ENCODE data around the gene CALCOCO1. TPM values are rescaled to one million over a fixed set of nuclear protein-coding genes. Genes with fewer than 3 reads are reported as not detected.

The CALCOCO1 gene
- total RNA-seq, 1 experiment from 2014 or later = 27.4 TPM

- DNase-seq (ENCODE audit: low read depth) = no peak
Measured at GRCh38 chr12:53752621-53753020, 25.4 kb upstream of the CALCOCO1 start.

- DNase-seq (ENCODE audit: low read depth) = no peak
Measured at GRCh38 chr12:53752192-53752601, 24.9 kb upstream of the CALCOCO1 start.

GRCh38 chr12:53751336-53752191 lies 24.3 kb upstream of the CALCOCO1 start, which contains the start of gene CISTR:
TSS of gene CISTR (minus strand) at chr12:53751979.
- DNase-seq (ENCODE audit: low read depth) = no peak

- DNase-seq (ENCODE audit: low read depth) = peak; percentile 14
Measured at GRCh38 chr12:53750812-53751335, 23.6 kb upstream of the CALCOCO1 start.

- no peak for DNase-seq (ENCODE audit: low read depth)
Measured at GRCh38 chr12:53749986-53750811, 22.9 kb upstream of the CALCOCO1 start.

GRCh38 chr12:53748072-53748840 lies 21.0 kb upstream of the CALCOCO1 start:
- DNase-seq (ENCODE audit: low read depth) = no peak

- DNase-seq (ENCODE audit: low read depth) = no peak
Measured at GRCh38 chr12:53747095-53747494, 19.8 kb upstream of the CALCOCO1 start.

- peak; percentile 78 for DNase-seq (ENCODE audit: low read depth)
Measured at GRCh38 chr12:53746592-53747092, 19.4 kb upstream of the CALCOCO1 start.

GRCh38 chr12:53744751-53745150 lies 17.5 kb upstream of the CALCOCO1 start:
- DNase-seq (ENCODE audit: low read depth) = no peak

GRCh38 chr12:53744130-53744441 lies 16.8 kb upstream of the CALCOCO1 start:
- no peak for DNase-seq (ENCODE audit: low read depth)

GRCh38 chr12:53743266-53744129 lies 16.2 kb upstream of the CALCOCO1 start:
- peak; percentile 53 for DNase-seq (ENCODE audit: low read depth)

GRCh38 chr12:53740130-53740491 lies 12.9 kb upstream of the CALCOCO1 start:
- DNase-seq (ENCODE audit: low read depth) = no peak

- no peak for DNase-seq (ENCODE audit: low read depth)
Measured at GRCh38 chr12:53739214-53740129, 12.2 kb upstream of the CALCOCO1 start.

GRCh38 chr12:53738406-53739213 lies 11.4 kb upstream of the CALCOCO1 start:
- DNase-seq (ENCODE audit: low read depth) = no peak

GRCh38 chr12:53737951-53738405 lies 10.7 kb upstream of the CALCOCO1 start:
- no peak for DNase-seq (ENCODE audit: low read depth)

- no peak for DNase-seq (ENCODE audit: low read depth)
Measured at GRCh38 chr12:53737093-53737808, 10.0 kb upstream of the CALCOCO1 start.

GRCh38 chr12:53736592-53736991 lies 9.3 kb upstream of the CALCOCO1 start:
- DNase-seq (ENCODE audit: low read depth) = no peak

- DNase-seq (ENCODE audit: low read depth) = no peak
Measured at GRCh38 chr12:53735556-53735955, 8.3 kb upstream of the CALCOCO1 start.

All from RPMI7951 (cell line).